NCI-H774 (cell line): ENCODE measurements around the gene UNC13A.
"Not testable (repeated sequence)": the region's sequence is repeated elsewhere in the genome, so short reads cannot be mapped to it uniquely, and the experiment has no call there.

Experiments
- DNase-seq: peaks from one replicate; lab custom pipeline; 2025; lab: John Stamatoyannopoulos, UW

Gene UNC13A

DNA sequence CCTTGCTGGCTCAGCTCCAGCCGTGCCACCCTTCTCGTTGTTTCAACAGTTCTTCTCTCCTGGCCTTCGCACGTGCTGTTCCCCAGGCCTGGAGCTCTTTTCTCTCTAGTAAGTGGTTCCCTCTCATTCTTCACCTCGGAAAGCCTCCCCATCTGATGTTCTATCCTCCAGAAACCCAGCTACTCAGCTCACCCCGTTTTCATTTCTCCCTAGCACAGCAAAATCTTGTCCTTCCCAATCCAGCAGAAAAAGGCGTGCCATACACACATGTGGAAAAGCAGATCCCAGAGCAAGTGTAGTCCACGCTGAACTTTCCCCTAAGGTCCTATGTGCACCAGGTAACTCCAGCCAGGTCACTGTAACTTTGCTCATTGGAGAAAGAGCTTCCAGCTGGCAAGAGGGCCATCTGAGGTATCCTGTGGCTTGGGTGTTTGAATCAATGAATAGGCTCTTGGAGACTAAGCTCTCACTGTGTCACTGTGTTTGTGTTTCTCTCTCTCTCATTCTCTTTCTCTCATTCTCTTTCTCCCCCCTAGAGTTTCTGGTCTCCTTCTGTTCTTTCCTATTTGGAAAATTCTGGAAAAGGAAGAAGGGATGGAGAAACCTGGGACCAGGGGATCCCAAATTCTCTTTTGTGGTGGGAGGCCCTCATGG is 83.7 kb downstream of the UNC13A start:
- no peak for DNase-seq

DNA sequence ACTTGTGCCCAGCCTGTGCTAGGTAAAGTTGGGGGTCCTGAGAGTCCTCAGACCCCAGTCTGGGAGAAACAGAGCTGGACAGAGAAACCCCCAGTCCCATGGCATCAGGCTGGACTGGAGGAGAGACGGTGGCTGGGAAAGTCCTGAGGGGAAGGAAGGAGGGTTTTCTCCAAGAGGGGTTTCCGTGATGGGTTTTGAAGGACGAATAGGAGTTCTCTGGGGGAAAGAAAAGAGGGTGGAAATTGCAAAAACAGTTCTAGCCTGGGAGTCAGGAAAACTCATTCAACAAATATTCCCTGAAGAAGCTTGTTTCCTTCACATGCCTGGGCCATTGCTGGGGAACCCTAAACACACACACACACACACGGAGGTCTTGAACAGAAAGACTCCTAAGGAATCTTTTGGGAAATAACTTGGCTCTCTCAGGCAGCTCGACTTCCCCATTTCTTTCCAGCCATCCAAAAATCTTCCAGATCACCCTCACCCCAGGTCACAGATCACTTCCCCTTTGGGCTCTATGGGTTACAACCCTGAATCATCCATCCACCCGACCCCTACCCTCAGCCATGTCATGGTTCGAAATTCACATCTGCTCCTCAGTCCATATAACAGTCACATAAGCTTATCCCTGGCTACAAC is 85.2 kb downstream of the UNC13A start:
- no peak for DNase-seq

DNA sequence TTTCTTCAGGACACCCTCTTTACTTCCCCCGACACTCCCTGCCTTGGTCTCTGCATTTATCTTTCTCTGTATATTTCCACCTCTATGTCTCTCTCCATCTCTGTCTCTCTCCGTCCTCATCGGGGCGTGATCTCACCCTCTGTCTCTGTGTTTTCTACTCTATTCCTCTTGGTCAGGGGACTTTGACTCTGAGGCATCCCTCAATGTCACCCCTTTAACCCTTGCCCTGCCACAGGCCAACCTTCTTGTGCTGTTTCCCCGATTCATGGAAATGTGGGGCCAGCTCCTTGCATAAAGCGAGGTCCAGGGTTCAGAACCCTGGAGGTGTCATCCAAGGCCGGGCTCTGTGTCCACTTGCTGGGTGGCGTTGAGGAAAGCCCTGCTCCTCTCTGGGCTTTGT is 85.9 kb downstream of the UNC13A start:
- no peak for DNase-seq

DNA sequence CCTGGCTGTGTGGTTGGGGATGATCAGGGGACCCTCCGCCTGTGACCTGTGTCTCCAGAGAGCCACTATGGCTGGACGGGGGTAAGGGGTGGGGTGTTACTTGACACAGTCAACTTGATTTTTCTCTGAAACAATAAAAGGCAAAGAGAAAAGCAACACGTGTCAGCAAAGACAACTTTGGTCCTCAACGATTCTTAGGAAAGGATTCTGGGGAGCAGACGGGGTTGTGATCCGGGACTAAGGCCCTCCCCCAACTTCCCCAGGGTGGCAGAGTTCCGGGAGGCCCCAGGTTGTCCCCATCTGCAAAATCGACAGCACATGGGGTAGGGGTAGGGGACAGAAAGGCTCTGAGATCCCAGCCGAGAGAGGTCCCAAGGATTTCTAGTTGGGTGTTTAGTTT is 86.5 kb downstream of the UNC13A start:
- DNase-seq, result no peak

DNA sequence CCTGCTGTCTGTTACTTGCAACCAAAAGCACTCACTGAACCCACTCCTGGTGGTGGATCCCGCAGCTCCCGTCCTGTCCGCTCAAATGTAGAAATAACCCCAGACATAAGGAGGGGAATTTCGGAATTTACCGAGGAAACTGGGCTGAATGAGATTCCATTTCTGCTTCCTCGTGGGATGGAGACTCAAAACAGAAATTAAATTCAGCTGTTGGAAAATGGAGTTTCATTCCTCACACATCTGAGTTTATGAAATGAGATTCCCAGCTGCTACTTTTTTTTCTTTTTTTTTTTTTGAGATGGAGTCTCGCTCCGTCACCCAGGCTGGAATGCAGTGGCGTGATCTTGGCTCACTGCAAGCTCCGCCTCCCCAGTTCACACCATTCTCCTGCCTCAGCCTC is 88.4 kb downstream of the UNC13A start:
- DNase-seq, result no peak

DNA sequence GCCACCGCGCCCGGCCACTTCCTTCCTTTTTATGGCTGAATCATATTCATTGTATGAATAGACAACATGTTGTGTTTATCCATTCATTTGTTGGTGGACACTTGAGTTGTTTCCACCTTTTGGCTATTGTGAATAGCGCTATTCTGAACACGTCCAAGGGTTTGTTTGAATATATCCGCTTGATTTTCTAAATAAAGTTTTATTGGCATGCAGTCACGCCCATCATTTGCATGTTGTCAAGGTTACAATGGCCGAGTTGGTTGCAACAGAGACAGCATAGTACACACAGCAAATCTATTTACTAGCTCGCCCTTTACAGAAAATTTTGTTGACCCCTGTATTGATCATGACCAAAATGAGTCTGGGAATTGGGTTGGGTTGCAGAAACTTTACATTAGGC is 89.2 kb downstream of the UNC13A start:
- DNase-seq, result no peak

DNA sequence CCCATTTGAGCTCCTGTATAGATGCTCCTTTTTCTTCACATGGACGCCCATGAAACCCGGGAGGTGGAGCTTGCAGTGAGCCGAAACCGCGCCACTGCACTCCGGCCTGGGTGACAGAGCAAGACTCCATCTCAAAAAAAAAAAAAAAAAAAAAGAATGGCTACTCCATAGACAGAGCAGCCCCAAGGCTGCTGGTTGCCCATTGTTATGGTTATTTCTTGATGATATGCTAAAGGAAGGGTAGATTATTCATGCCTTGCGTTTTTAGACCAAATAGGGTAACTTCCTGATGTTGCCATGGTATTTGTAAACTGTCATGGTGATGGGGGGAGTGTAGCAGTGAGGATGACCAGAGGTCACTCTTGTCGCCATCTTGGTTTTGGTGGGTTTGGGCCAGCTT is 90.1 kb downstream of the UNC13A start:
- not testable (repeated sequence) for DNase-seq

DNA sequence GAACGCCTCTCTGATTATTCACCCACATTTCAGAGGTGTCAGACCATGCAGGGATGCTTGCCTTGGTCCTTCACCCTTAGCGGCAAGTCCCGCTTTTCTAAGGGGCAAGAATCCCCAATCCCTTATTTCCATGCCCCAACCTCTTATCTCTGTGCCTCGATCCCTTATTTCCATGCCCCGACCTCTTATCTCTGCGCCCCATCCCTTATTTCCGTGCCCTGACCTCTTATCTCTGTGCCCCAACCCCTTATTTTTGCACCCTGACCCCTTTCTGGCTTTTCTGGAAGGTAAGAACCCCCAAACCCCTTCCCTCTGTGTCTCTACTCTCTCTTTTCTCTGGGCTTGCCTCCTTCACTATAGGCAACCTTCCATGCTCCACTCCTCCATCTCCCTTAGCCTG is 93.9 kb downstream of the UNC13A start:
- DNase-seq, result not testable (repeated sequence)

DNA sequence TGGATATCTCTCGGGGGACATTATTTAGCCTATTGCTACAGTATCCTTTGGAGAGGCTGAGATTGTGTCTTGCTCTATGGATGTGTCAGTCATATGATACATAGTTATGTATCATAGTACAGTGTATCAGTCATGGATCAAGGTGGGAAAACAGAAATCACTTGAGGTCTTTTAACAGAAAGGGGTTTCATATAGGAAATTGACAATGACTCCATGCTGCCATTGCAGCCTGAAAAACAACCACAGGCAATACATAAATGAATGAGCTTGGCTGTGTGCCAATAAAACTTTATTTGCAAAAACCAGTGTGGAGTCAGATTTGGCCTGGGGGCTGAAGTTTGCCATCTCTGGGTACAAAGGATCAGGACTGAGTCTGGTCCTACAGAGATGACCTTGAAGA is 97.3 kb downstream of the UNC13A start:
- DNase-seq, result no peak

DNA sequence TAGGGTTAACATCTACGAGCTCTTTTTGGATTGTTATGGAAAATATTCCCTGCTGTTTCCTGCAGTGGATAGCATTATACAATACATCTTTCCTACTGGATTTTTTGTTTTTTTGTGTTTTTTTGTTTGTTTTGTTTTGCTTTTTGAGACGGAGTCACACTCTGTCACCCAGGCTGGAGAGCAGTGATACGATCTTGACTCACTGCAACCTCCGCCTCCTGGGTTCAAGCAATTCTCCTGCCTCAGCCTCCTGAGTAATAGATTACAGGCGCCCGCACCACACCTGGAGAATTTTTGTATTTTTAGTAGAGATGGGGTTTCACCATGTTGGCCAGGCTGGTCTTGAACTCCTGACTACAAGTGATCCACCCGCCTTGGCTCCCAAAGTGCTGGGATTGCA is 102.8 kb downstream of the UNC13A start:
- DNase-seq, result not testable (repeated sequence)

DNA sequence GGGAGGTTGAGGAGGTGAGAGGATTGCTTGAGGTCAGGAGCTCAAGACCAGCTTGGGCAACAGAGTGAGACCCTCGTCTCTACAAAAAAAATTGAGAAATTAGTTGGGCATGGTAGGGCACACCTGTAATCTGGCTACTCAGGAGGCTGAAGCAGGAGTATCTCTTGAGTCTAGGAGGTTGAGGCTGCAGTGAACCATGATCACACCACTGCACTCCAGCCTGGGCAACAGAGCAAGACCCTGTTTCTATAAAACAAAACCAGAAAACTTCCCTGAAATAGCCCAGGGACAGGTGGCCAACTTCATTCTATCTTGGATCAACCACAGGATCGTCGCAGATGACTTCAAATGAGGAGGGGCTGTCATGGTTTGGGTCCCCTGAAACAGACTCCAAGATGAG is 104.0 kb downstream of the UNC13A start:
- DNase-seq, result no peak

DNA sequence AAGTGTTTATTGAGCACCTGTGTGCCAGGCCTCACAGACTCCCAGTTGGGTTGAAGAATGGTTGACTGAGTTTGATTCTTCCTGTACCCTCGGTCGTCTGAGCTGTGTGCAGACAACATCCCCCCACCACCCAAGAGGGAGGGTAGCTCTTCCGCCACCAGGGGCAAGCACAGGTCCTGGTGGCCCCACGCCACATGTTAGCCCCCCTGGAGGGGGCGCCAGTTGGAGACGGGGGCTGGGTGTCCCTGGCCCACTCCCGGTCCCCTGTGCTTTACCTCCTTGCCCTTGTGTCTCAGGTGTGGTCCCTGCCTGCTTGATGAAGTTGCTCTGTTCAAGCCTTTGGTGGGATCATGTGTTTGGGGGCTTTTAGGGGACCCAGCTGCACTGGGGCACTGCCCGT is 105.5 kb downstream of the UNC13A start:
- DNase-seq, result no peak

DNA sequence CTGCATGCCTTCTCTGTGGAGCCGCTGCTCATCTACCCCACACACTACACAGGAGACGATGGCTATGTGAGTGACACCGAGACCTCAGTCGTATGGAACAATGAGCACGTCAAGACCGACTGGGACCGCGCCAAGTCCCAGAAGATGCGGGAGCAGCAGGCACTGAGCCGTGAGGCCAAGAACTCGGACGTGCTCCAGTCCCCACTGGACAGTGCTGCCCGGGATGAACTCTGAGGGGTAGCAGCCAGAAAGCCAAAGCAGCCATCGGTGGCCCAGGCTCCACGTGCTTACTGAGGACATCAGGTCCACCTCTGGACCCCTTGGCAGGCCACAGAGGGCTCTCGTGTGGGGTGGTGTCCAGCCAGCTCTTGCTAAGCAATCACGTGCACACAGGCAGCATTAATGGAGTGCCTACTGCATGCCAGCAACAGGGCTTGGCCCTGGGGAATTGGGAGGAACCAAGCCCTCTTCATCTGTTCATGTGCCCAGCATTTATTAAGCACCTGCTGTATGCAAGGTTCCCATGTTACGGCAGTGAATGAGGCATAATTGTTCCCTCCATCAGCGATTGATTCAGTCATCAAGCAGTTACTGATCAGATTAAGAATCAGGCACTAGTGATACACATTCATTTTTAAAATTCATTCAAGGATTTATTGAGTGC is 106.8 kb downstream of the UNC13A start:
- no peak for DNase-seq

DNA sequence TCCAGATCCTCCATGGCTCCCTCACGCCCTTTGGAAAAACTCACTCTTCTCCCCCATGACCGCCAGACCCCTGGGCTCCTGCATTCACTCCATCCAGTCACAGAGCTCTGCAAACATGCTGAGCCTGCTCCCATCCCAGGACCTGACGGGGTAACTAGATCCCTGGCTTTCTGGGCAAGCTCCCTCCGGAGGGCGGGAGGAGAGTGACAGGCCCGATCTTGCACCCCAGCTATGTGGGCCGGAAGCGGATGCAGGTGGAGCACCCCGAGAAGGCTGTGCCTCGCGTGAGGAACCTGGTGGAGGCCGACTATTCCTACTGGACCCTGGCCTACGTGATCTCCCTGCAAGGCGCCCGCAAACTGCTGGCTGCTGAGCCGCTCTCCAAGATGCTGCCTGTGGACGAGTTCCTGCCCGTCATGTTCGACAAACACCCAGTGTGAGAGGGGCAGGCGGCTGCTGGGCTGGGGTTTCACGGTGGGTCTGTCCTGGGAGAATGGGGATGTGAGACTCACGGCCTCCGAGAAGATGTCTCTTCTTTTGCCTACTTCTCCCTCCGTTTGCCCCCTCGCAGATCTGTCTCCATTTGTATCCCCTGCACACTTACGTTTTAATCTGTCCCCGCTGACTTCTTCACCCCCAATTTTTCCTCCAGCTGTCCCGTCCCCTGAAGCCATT is 107.5 kb downstream of the UNC13A start:
- DNase-seq, result no peak

DNA sequence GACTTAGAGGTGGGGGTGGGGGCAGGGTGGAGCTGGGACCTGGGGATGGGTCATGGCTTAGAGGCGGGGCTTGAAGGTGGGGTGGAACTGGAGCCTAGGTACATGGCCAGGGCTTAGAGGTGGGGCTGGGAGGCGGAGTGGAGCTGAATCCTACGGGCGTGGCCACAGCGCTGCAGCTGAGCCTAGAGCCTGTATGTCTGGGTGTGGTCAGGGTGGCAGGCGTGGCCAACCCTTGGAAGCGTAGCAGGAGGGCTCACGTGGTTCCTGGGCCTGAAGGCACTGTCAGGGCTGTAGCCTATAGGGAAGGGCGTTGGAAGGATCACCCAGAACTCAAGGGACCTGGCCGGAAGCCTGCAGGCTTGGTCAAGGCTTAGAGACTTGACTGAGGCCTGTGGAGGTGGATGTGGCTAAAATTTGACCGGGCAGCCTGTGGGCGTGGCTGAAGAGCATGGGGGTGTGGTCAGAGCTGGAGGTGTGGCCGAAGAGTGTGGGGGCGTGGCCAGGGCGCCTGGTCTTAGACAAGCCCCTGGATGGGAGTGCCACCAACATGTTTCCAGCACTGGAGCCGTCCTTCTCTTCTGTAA is 108.4 kb downstream of the UNC13A start:
- peak; percentile 17 for DNase-seq

DNA sequence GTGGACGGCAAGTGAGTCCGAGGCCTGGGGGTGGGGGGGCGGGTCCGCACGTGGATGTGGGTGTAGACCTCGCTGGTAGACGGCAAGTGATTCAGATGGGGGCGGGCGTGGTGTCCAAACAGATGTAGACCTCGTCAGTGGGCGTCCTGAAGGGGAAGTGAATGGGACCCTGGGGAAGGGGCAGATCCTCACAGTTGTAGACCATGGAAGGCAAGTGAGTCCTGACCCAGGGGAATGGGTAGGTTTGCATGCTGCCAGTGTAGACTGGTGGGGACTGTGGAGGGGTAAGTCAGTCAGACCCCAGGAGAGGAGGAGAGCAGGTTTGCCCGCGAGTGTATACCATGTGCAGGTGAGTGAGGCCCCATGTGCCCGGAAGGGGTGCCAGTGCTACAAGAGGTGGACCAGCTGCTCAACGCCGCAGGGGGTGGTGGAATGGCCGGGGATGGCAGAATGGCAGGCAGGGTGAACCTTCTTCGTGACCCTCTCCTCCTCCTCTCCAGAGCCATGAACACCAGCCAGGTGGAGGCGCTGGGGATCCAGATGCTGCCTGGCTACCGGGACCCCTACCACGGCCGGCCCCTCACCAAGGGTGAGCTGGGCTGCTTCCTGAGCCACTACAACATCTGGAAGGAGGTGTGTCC is 110.6 kb downstream of the UNC13A start:
- no peak for DNase-seq

DNA sequence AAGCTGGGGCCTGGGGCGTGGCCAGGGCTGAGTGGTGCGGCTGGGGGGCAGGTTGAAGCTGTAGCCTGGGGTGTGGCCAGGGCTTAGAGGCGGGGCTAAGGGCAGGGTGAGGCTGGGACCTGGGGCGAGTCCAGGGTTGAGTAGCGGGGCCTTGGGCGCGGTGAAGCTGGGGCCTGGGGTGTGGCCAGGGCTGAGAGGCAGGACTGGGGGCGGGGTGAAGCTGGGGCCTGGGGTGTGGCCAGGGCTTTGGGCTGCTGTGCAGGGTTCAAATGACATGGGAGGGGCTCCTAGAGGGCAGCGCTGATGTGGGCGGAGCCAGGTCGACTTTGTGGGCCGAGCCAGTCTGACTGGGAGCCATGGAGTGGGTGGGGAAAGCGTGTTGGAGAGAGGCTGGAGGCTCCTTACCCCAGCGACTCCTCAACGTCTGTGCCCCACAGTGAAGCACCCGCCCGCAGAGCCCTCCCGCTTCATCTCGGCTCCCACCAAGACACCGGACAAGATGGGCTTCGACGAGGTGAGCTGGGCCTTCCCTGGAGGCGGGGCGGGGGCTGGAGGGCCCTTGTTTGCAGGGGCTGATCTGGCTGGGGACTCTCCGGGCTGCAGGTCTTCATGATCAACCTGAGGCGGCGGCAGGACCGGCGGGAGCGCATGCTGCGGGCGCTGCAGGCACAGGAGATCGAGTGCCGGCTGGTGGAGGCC is 111.2 kb downstream of the UNC13A start:
- DNase-seq, result no peak

DNA sequence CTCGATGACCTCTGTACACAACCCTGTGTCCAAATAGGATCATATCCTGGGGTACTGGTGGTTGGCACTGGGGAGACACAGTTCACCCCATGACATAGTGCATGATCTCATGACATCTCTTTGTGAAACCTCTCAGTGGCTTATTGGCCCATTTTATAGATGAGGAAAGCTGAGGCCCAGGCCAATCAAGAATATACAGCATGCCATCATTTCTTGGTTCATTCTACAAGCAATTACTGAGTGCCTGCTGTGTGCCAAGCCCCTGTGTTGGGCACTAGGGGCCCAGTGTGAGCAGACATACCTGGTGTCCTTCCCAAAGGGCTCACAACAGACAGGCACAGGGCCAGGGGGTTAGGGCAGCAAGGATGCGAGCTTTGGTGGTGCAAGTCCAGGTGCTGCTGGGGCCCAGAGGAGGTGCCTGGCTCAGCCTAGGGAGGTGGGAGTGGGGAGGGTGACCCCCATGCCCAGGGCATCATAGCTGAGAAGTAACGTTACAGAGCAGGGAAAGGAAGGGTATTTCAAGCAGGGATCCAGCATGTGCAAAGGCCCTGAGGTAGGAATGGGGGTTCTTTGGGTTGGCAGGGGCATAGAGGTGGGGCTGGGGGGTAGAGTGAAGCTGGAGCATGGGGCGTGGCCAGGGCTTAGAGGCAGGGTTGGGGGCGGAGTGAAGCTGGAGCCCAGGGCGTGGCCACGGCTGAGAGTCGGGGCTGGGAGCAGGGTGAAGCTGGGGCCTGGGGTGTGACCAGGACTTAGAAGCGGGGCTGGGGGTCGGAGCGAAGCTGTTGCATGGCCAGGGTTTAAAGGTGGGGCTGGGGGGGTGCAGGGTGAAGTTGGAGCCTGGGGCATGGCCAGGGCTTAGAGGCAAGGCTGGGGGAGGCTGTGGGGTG is 112.0 kb downstream of the UNC13A start:
- DNase-seq, result no peak

DNA sequence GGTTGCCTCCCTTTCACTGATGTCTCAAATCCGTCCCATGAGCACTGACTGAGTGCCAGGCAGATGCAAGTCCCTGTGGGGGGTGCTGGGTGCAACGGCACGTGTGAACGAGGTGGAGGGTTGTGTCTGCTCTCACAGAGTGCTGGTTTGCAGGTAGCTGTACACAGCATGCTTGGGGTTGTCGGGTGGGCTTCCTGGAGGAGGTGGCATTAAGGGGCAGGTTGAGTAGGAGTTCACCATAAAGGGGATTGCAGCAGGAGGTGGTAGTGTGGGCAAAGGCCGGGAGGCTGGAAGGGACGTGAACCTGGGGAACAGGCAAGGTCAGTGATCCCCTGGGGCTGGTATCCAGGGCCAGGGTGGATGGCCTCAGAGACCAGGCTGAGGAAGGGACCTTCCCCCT is 115.5 kb downstream of the UNC13A start:
- DNase-seq, result no peak

DNA sequence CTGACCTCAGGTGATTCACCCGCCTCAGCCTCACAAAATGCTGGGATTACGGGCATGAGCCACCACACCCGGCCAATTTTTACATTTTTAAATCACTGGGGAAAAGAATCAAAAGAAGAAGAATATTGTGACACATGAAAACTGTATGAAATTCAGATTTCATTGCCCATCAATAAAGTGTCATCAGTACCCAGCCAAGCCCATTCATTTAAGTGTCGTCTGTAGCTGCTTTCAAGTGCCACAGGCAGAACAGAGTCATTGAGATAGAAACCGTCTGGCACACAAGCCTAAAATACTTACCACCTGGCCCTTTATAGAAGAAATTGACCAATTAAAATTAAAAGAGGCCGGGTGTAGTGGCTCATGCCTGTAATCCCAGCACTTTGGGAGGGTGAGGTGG is 117.4 kb downstream of the UNC13A start:
- DNase-seq, result peak; percentile 13
